Measurements from ENCODE around the gene FADS2. TPM values are rescaled to one million over a fixed set of nuclear protein-coding genes. Genes with fewer than 3 reads are reported as not detected.
A peak's percentile ranks its signal among the peaks of the same experiment; 100 is the strongest.

Gene FADS2
- total and polyA plus RNA-seq, 9 of the 15 experiments (the other 6 are each of a cell fraction or from before 2014, with no cell fraction given), result 2.9 to 42.8 (median 16.2) TPM

GRCh38 chr11:61889831-61890230 lies 61.7 kb downstream of the FADS2 start:
- intact Hi-C loops (cut with micrococcal nuclease) (loop anchor here (2.0 kb wide), 1 partner anchor 93 kb away; no protein-coding TSS in a partner anchor), in situ Hi-C loops (cut with MboI) (no loop called here)
- no TSS peak for BruUV-seq (replicated peaks)
- FAIRE-seq (no peak), ATAC-seq (no peak), DNase-seq (ENCODE audit: extremely low read depth in 1 of 4, low spot score in 3 of 4) (no peak)
- H2AFZ ChIP-seq (ENCODE audit: low read depth, low read length), result no peak overlapping the region
- peaks cover 24 to 61% of the 10 kb centered on the region in 2 experiments for H3K4me1 ChIP-seq (replicated peaks in 1 of 2; ENCODE audit: control insufficient read depth in 2 of 2, insufficient read depth in 2 of 2, low read length in 2 of 2)
- H3K4me2 ChIP-seq (ENCODE audit: insufficient read depth, low read length), result peak overlapping the region; percentile 92
- peak overlapping the region; percentile 68 to 94; a peak in 3 of 4 replicates for H3K9ac ChIP-seq (ENCODE audit: insufficient read depth in 1 of 2, low read depth in 2 of 2, low read length in 2 of 2)
- peaks cover 4% of the 10 kb centered on the region; the same call in 2 of the 3 replicates for H3K36me3 ChIP-seq (ENCODE audit: control insufficient read depth, insufficient read depth, low read length)
- 78% methylated on average over 7 of the region's 10 CpGs for WGBS (ENCODE audit: insufficient coverage, low coverage, missing lambda C conversion rate)
- no peak overlapping the region; the same call in 2 of the 3 replicates for H3K27ac ChIP-seq (ENCODE audit: extremely low read depth, low read depth, low read length)
- no peaks in the 10 kb centered on the region for H3K9me3 ChIP-seq (replicated peaks; ENCODE audit: control insufficient read depth, insufficient read depth, low read depth, low read length)
- H3K27me3 ChIP-seq (ENCODE audit: control insufficient read depth in 2 of 2, insufficient read depth in 2 of 2, low read length in 2 of 2), result no peaks in the 10 kb centered on the region
- TF ChIP-seq ETV5 (CRISPR knock-in tag; IDR thresholded peaks at IDR 0.05; ENCODE audit: low read depth) (0 out of 2 replicates have a peak, but pooled peaks have one; percentile 22), SUPT5H (IDR thresholded peaks at IDR 0.05) (no peak)
- H4K20me1 ChIP-seq (replicated peaks; ENCODE audit: control insufficient read depth, insufficient read depth, low read length), result 0 out of 2 replicates have a peak, but pooled peaks cover 7% of the 10 kb centered on the region
- peaks cover 7% of the 10 kb centered on the region for H3K9me1 ChIP-seq (ENCODE audit: control insufficient read depth, insufficient read depth, low read length)
- ChIA-PET POLR2A (interaction anchor here (0.6 to 1.4 kb wide), 6 partner anchors 10 to 527 kb away, joined by 3 read pairs; partner anchors contain the start of gene FEN1), CTCF (ENCODE audit: low intra/inter-chr PET ratio) (interaction anchor here (0.6 kb wide), 1 partner anchor 81 kb away, joined by 3 read pairs; no protein-coding TSS in a partner anchor)
- H3K4me3 ChIP-seq, result peak overlapping the region; percentile 64
- H3K79me2 ChIP-seq (ENCODE audit: control insufficient read depth, insufficient read depth, low read length), result peaks cover 55% of the 10 kb centered on the region

- DNase-seq (ENCODE audit: extremely low read depth in 1 of 4, low spot score in 3 of 4), result peak; percentile 67 to 78 (median 71)
- Histone ChIP-seq H3K9ac (ENCODE audit: insufficient read depth in 1 of 2, low read depth in 2 of 2, low read length in 2 of 2) (peak overlapping the region; percentile 68 to 94), H4K20me1 (replicated peaks; ENCODE audit: control insufficient read depth, insufficient read depth, low read length) (no peaks in the 10 kb centered on the region), H3K9me3 (replicated peaks; ENCODE audit: control insufficient read depth, insufficient read depth, low read depth, low read length) (no peaks in the 10 kb centered on the region), H3K27me3 (ENCODE audit: control insufficient read depth in 2 of 2, insufficient read depth in 2 of 2, low read length in 2 of 2) (no peaks in the 10 kb centered on the region), H3K9me1 (ENCODE audit: control insufficient read depth, insufficient read depth, low read length) (peaks cover 3% of the 10 kb centered on the region), H3K36me3 (ENCODE audit: control insufficient read depth, insufficient read depth, low read length) (peaks cover 7% of the 10 kb centered on the region; the same call in 2 of the 3 replicates), H3K4me3 (peak overlapping the region; percentile 64), H3K4me2 (ENCODE audit: insufficient read depth, low read length) (peak overlapping the region; percentile 92), H2AFZ (ENCODE audit: low read depth, low read length) (peak overlapping the region; percentile 84), H3K27ac (ENCODE audit: extremely low read depth, low read depth, low read length) (peak overlapping the region; percentile 66), H3K79me2 (ENCODE audit: control insufficient read depth, insufficient read depth, low read length) (peaks cover 48% of the 10 kb centered on the region), H3K4me1 (replicated peaks in 1 of 2; ENCODE audit: control insufficient read depth in 2 of 2, insufficient read depth in 2 of 2, low read length in 2 of 2) (peaks cover 18 to 52% of the 10 kb centered on the region in 2 experiments)
- WGBS (ENCODE audit: insufficient coverage, low coverage, missing lambda C conversion rate), result under 1% methylated on average over 36 of the region's 38 CpGs
- intact Hi-C loops (cut with micrococcal nuclease) (loop anchor here (2.0 kb wide), 1 partner anchor 94 kb away; no protein-coding TSS in a partner anchor), in situ Hi-C loops (cut with MboI) (no loop called here)
- ChIA-PET CTCF (ENCODE audit: low intra/inter-chr PET ratio) (interaction anchor here (1.2 kb wide), 1 partner anchor 93 kb away, joined by 6 read pairs; no protein-coding TSS in a partner anchor), POLR2A (interaction anchor here (0.6 to 1.4 kb wide), 7 partner anchors 11 to 528 kb away, joined by 3 read pairs; partner anchors contain the start of gene FEN1)
- peak; percentile 93 for FAIRE-seq
- peak; percentile 53 for ATAC-seq
- no TSS peak for BruUV-seq (replicated peaks)
- TF ChIP-seq TCF7 (IDR thresholded peaks at IDR 0.05; ENCODE audit: borderline replicate concordance) (no peak), ERF (CRISPR knock-in tag; IDR thresholded peaks at IDR 0.05) (0 out of 2 replicates have a peak, but pooled peaks have one; percentile 38), PPARD (CRISPR knock-in tag; IDR thresholded peaks at IDR 0.05) (no peak), SIN3A (IDR thresholded peaks at IDR 0.05; ENCODE audit: borderline replicate concordance in 2 of 2, control insufficient read depth in 1 of 2, low read depth in 2 of 2, low read length in 2 of 2) (peak in 1 of 2 experiments; percentile 78; a peak in 1 of 4 replicates), ZNF592 (IDR thresholded peaks at IDR 0.05) (no peak), TEAD4 (IDR thresholded peaks at IDR 0.05; ENCODE audit: low read length) (peak; percentile 27; the same call in 1 of the 2 replicates), TEAD4 (CRISPR knock-in tag; IDR thresholded peaks at IDR 0.05; ENCODE audit: borderline replicate concordance) (no peak)
Observed at GRCh38 chr11:61890529-61891330, 62.6 kb downstream of the FADS2 start.
